Spleen (tissue), 11 donors: ENCODE results near the gene SNCB. TPM values are rescaled to one million over a fixed set of nuclear protein-coding genes. Genes with fewer than 3 reads are reported as not detected.
A peak's percentile ranks its signal among the peaks of the same experiment; 100 is the strongest.

Experiments
- DNase-seq: peaks from one replicate; pipeline ENCODE4 v3.0.0-alpha.2; 2020
- H3K27ac ChIP-seq, 8 donors: fragments of 200-600 bp; sonication (generic) in 7 of 8; 1 replicate in 4 of 8; 2 replicates in 4 of 8; pipeline versions ENCODE4 v1.5.0 to v1.8.0; 2016 to 2021; ENCODE audit warnings: inconsistent platforms in 4 of 8, mild to moderate bottlenecking in 4 of 8, moderate library complexity in 1 of 8
- H3K27me3 ChIP-seq, 7 donors: fragments of 200-600 bp; sonication (generic) in 6 of 7; replicated peaks in 1 of 7; 1 replicate in 4 of 7; 2 replicates in 3 of 7; pipeline versions ENCODE4 v1.5.0 to v1.8.0; 2016 to 2021; ENCODE audit warnings: inconsistent platforms in 3 of 7, mild to moderate bottlenecking in 1 of 7
- H3K36me3 ChIP-seq, 6 donors: fragments of 200-600 bp; sonication (generic) in 5 of 6; 1 replicate in 4 of 6; 2 replicates in 2 of 6; pipeline versions ENCODE4 v1.5.0 to v1.8.0; 2016 to 2021; ENCODE audit warnings: inconsistent platforms in 2 of 6
- H3K4me1 ChIP-seq, 6 donors: fragments of 200-600 bp; sonication (generic) in 5 of 6; 1 replicate in 3 of 6; 2 replicates in 3 of 6; pipeline versions ENCODE4 v1.5.0 to v1.8.0; 2016 to 2021; ENCODE audit warnings: inconsistent platforms in 3 of 6
- H3K4me3 ChIP-seq, 8 donors: fragments of 200-600 bp; sonication (generic) in 7 of 8; 1 replicate in 4 of 8; 2 replicates in 4 of 8; pipeline versions ENCODE4 v1.5.0 to v1.8.0; 2016 to 2021; ENCODE audit warnings: inconsistent platforms in 4 of 8, mild to moderate bottlenecking in 4 of 8, moderate library complexity in 2 of 8
- H3K9me3 ChIP-seq, 8 donors: fragments of 200-600 bp; sonication (generic) in 7 of 8; 1 replicate in 4 of 8; 2 replicates in 4 of 8; pipeline versions ENCODE4 v1.5.0 to v1.8.0; 2016 to 2021; ENCODE audit warnings: inconsistent platforms in 4 of 8
- CTCF ChIP-seq, 11 experiments: fragments of 200-600 bp in 7 of 11; fragments of 450-650 bp in 4 of 11; sonication (generic) in 4 of 11; IDR thresholded peaks in 8 of 11; conservative IDR thresholded peaks in 3 of 11; 1 replicate in 7 of 11; 2 replicates in 4 of 11; pipeline versions ENCODE4 v1.4.0 to v1.8.0; 2016 to 2021; ENCODE audit warnings: antibody characterized with exemption in 11 of 11, inconsistent platforms in 4 of 11, mild to moderate bottlenecking in 1 of 11
- POLR2A ChIP-seq, 3 donors: fragments of 450-650 bp; IDR thresholded peaks; one replicate each; pipeline ENCODE4 v1.5.1; 2017; ENCODE audit warnings: antibody characterized with exemption in 3 of 3, mild to moderate bottlenecking in 1 of 3
- POLR2AphosphoS5 ChIP-seq, 3 donors: sonication (generic); formaldehyde crosslinking; IDR thresholded peaks; one replicate each; pipeline ENCODE4 v1.5.1; 2017; ENCODE audit warnings: antibody characterized with exemption in 3 of 3
- WGBS, 5 donors: extraction: QIAGEN DNeasy Blood & Tissue Kit in 3 of 5; methylation state at CpG; one replicate each; pipeline versions ENCODE4 v1.1.5 to v1.1.7; 2013 to 2018; 5-methylcytosine and 5-hydroxymethylcytosine counted together
- intact Hi-C: fragments of 100-400 bp; cut with DNase I; formaldehyde crosslinking; loops from one replicate; pipeline ENCODE4 v1.15.0; 2023; ENCODE audit warnings: low total_unique reads
- polyA plus RNA-seq, 3 donors: library from polyadenylated mRNA; stranded (reverse); fragments of 200-250 nt; gene quantifications; one replicate each; pipeline ENCODE4 v1.2.1, GENCODE V29; 2013
- total RNA-seq, 7 donors: library from RNA; depleted of rRNA in 3 of 7; stranded (reverse); fragments of >200 nt in 3 of 7; fragmentation: NEBNext Ultra II Directional in 4 of 7; extraction: Animal tissue kit (Norgen Biotek cat#: 25700) in 4 of 7; gene quantifications; one replicate each; pipeline versions ENCODE4 v1.1.0 to v1.2.1, GENCODE V29; 2016 to 2021
- donor health status: healthy with polysubstance abuse.
- donor health status: DM: no; HTN: no; CAD: no; lungs with moderate emphysema.
- donor health status: DM: no; HTN: no; CAD: no.
- donor health status: Bipolar disorder and iron deficiency.
- donor health status: healthy.
- donor health status: DM: no; HTN: no; CAD: no.
- donor health status: DM: yes; HTN: yes; CAD: no.

Gene SNCB
- total and polyA plus RNA-seq, 10 donors: 0.19 to 0.41 (median 0.33) TPM; not detected in 7

- H3K27ac ChIP-seq: no peak overlapping the region
- intact Hi-C loops: no loop called here
- 76 to 85% (median 81%) methylated on average over 25 to 36 of the region's 36 CpGs for WGBS, 5 donors
- peaks cover 0 to 10% (median 0%) of the 10 kb centered on the region in 7 donors for H3K27me3 ChIP-seq
- no peak overlapping the region for H3K4me3 ChIP-seq
- no peaks in the 10 kb centered on the region for H3K9me3 ChIP-seq
- no peaks in the 10 kb centered on the region for H3K36me3 ChIP-seq
- TF ChIP-seq CTCF (IDR thresholded peaks at IDR 0.05 in 8 of 11, conservative IDR thresholded peaks at IDR 0.05 in 3 of 11) (no peak), POLR2AphosphoS5 (IDR thresholded peaks at IDR 0.05) (no peak), POLR2A (IDR thresholded peaks at IDR 0.05) (no peak)
- DNase-seq: no peak
- H3K4me1 ChIP-seq: peaks cover 0 to 8% (median 2%) of the 10 kb centered on the region in 6 donors
Observed at GRCh38 chr5:176577312-176578176, 52.8 kb downstream of the SNCB start.

- 85 to 90% (median 86%) methylated on average over 29 to 37 of the region's 37 CpGs for WGBS, 5 donors
- DNase-seq: no peak
- H3K9me3 ChIP-seq: no peaks in the 10 kb centered on the region
- TF ChIP-seq POLR2AphosphoS5 (IDR thresholded peaks at IDR 0.05) (no peak), CTCF (IDR thresholded peaks at IDR 0.05 in 8 of 11, conservative IDR thresholded peaks at IDR 0.05 in 3 of 11) (no peak)
- H3K27ac ChIP-seq: no peak overlapping the region
- no peak overlapping the region for H3K4me3 ChIP-seq
- intact Hi-C loops: no loop called here
- H3K36me3 ChIP-seq: no peaks in the 10 kb centered on the region
- H3K27me3 ChIP-seq: peaks cover 0 to 10% (median 0%) of the 10 kb centered on the region in 7 donors
- peaks cover 0 to 8% (median 2%) of the 10 kb centered on the region in 6 donors for H3K4me1 ChIP-seq
Observed at GRCh38 chr5:176575488-176576422, 54.6 kb downstream of the SNCB start.

GRCh38 chr5:176575066-176575465, 55.3 kb downstream of the SNCB start:
- no peaks in the 10 kb centered on the region for H3K36me3 ChIP-seq
- intact Hi-C loops: no loop called here
- peaks cover 0 to 15% (median 0%) of the 10 kb centered on the region in 7 donors for H3K27me3 ChIP-seq
- H3K4me1 ChIP-seq: peaks cover 0 to 8% (median 2%) of the 10 kb centered on the region in 6 donors
- no peak for DNase-seq
- H3K4me3 ChIP-seq: no peak overlapping the region
- H3K9me3 ChIP-seq: no peaks in the 10 kb centered on the region
- TF ChIP-seq POLR2A (IDR thresholded peaks at IDR 0.05): no peak
- TF ChIP-seq POLR2AphosphoS5 (IDR thresholded peaks at IDR 0.05): no peak
- TF ChIP-seq CTCF (IDR thresholded peaks at IDR 0.05 in 8 of 11, conservative IDR thresholded peaks at IDR 0.05 in 3 of 11): no peak
- 87 to 91% (median 87%) methylated on average over 9 to 14 of the region's 14 CpGs for WGBS, 5 donors
- no peak overlapping the region for H3K27ac ChIP-seq

GRCh38 chr5:176574297-176574591, 56.1 kb downstream of the SNCB start:
- Histone ChIP-seq H3K36me3 (no peaks in the 10 kb centered on the region), H3K4me3 (no peak overlapping the region), H3K9me3 (no peaks in the 10 kb centered on the region), H3K27ac (no peak overlapping the region), H3K4me1 (peaks cover 0 to 8% (median 2%) of the 10 kb centered on the region in 6 donors), H3K27me3 (peaks cover 0 to 23% (median 0%) of the 10 kb centered on the region in 7 donors)
- intact Hi-C loops: no loop called here
- 41 to 54% (median 48%) methylated on average over 10 of the region's 10 CpGs for WGBS, 5 donors
- no peak for TF ChIP-seq POLR2A (IDR thresholded peaks at IDR 0.05)
- TF ChIP-seq POLR2AphosphoS5 (IDR thresholded peaks at IDR 0.05): no peak
- peak in 3 of 11 experiments; percentile 5 to 48 (median 24) for TF ChIP-seq CTCF (IDR thresholded peaks at IDR 0.05 in 8 of 11, conservative IDR thresholded peaks at IDR 0.05 in 3 of 11)
- no peak for DNase-seq
